Chondrocyte (in vitro differentiated cells): ENCODE results near the gene PSMB5. TPM values are rescaled to one million over a fixed set of nuclear protein-coding genes. Genes with fewer than 3 reads are reported as not detected.

Experiments used
- DNase-seq: peaks from one replicate; pipeline ENCODE4 v3.0.0; 2021; ENCODE audit warnings: mixed read lengths, low spot score
- H3K27ac Mint-ChIP-seq: one replicate; pipeline ENCODE4 v1.8.0; 2021; ENCODE audit warnings: mild to moderate bottlenecking, moderate library complexity, mixed read lengths; ENCODE audit not compliant: unreplicated experiment
- H3K27me3 Mint-ChIP-seq: 2 replicates; pipeline ENCODE4 v1.8.0; 2021; ENCODE audit warnings: low read depth, mixed read lengths
- H3K36me3 Mint-ChIP-seq: 2 replicates; pipeline ENCODE4 v1.8.0; 2021; ENCODE audit warnings: low read depth, mixed read lengths
- H3K4me1 Mint-ChIP-seq: 2 replicates; pipeline ENCODE4 v1.8.0; 2021; ENCODE audit warnings: low read depth, mild to moderate bottlenecking, mixed read lengths
- H3K4me3 Mint-ChIP-seq: one replicate; pipeline ENCODE4 v1.8.0; 2021; ENCODE audit warnings: mild to moderate bottlenecking, moderate library complexity, mixed read lengths; ENCODE audit not compliant: unreplicated experiment
- H3K9me3 Mint-ChIP-seq: 2 replicates; pipeline ENCODE4 v1.8.0; 2021; ENCODE audit warnings: low read depth, mixed read lengths
- total RNA-seq: library from RNA; stranded (reverse); gene quantifications from 3 replicates; pipeline ENCODE4 v1.2.1, GENCODE V29; 2021
- TF ChIP-seq, protein P1 (sequence below): fragments of 200-600 bp; sonication (generic); IDR thresholded peaks from 2 replicates; pipeline ENCODE4 v1.5.0; 2021; ENCODE audit warnings: antibody characterized with exemption, mild to moderate bottlenecking, moderate library complexity

The PSMB5 gene
- total RNA-seq, 1 donor from 2014 or later = 172 TPM

DNA sequence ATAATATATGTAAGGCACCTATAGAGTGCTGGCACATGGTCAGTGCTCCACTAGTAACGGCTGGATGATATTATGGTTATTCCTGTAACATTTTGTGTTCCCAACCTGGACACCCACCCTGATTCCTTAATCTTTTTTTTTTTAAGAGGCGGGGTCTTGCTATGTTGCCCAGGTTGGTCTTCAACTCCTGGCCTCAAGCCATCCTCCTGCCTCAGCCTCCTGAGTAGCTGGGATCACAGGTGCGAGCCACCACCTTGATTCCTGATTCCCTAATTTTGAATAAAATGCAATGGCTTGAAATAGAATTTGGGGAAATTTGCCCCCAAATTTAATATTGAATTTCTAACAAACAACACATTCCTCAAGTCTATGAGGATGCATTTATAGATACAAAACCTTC, 32.1 kb downstream of the PSMB5 start:
- Mint-ChIP-seq H3K9me3 (no peaks in the 10 kb centered on the region), H3K4me1 (peaks cover 24% of the 10 kb centered on the region), H3K27me3 (no peaks in the 10 kb centered on the region), H3K4me3 (no peak overlapping the region), H3K27ac (no peak overlapping the region), H3K36me3 (no peaks in the 10 kb centered on the region)
- TF ChIP-seq, protein P1, sequence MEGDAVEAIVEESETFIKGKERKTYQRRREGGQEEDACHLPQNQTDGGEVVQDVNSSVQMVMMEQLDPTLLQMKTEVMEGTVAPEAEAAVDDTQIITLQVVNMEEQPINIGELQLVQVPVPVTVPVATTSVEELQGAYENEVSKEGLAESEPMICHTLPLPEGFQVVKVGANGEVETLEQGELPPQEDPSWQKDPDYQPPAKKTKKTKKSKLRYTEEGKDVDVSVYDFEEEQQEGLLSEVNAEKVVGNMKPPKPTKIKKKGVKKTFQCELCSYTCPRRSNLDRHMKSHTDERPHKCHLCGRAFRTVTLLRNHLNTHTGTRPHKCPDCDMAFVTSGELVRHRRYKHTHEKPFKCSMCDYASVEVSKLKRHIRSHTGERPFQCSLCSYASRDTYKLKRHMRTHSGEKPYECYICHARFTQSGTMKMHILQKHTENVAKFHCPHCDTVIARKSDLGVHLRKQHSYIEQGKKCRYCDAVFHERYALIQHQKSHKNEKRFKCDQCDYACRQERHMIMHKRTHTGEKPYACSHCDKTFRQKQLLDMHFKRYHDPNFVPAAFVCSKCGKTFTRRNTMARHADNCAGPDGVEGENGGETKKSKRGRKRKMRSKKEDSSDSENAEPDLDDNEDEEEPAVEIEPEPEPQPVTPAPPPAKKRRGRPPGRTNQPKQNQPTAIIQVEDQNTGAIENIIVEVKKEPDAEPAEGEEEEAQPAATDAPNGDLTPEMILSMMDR = no peak
- no peak for DNase-seq

DNA sequence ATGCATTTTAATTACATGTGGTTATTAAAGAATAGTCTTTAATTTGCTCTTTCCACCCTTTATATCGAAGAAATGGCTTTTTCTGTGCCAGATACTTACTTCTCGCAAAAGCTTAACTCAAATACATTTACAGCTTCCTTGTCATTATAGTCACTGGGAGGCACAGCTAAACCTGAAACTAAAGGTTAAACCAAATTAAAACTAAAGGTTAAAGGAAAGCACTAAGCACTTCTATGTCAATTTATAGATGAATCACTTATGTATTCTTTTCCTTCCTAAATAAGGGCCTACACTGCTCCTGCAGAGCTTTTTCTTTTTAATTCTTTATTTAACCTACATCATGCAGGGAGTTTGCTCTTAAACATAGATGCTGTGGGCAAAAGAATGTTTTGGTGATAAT, 33.8 kb downstream of the PSMB5 start:
- no peak overlapping the region for H3K4me3 Mint-ChIP-seq
- H3K27me3 Mint-ChIP-seq = no peaks in the 10 kb centered on the region
- no peak overlapping the region for H3K27ac Mint-ChIP-seq
- TF ChIP-seq, protein P1 = no peak
- H3K9me3 Mint-ChIP-seq = no peaks in the 10 kb centered on the region
- H3K4me1 Mint-ChIP-seq = peaks cover 11% of the 10 kb centered on the region
- no peaks in the 10 kb centered on the region for H3K36me3 Mint-ChIP-seq
- DNase-seq = no peak

DNA sequence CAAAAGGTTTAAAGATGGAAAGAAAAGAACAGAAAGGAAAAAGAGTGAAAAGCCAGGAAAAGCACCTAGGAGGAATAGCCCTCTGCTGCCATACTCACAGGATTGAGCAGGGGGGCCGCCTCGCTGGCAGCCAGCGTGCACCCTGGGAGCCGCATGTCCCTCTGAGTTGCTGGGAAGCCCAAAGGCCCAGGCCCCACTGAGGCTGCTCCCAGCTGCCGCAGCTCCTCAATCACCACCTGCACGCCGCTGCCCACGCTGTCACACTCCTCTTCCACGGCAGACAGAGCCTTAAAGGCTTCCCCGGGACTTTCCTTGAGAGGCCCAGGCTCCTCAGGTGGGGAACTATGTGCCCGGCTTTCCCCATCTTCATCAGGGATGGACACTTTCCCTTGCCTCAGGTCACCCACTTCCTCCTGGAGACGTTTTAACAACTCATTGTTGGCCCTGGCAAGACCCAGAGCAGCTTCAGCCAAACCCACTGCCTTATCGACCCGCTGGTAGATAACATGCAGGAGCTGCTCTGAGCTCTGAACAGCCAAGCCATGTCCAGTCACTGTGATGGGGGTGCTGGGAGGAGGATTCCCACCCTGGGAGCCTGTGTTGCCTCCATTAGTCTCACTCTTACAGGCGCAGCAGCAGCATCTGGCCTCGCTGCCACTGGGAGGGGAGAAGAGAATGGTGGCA, 36.2 kb downstream of the PSMB5 start:
- H3K4me1 Mint-ChIP-seq = peaks cover 17% of the 10 kb centered on the region
- H3K27ac Mint-ChIP-seq = no peak overlapping the region
- no peaks in the 10 kb centered on the region for H3K27me3 Mint-ChIP-seq

DNA sequence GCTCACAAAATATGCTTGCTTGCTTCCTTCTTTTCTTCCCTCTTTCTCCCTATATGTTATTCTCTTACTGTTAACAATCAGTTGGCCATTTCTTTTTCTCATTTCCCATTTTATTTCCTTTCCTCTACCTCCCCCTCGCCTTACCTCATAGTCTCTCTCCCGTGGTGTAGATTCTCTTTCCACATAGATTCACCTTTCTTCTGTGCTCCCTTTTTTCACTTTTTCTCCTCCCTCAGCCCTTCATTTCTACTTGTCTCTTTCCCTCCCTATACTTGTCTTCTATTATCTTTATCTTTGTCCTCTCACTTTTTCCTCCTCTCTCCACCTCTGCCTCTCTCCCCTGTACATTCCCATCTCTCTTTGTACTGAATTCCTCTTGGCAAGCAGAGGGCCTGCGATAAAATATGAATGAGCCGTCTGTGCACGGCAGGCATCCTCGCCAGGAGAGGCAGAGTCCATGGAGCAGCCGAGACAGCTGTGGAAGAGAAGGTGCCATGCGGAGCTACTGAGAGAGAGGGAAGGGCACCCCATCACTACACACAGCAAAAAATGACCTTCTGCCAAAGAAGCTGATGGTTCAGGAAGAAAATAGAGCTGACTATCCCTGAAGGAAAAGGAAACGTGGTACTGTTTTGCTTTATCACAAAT, 36.9 kb downstream of the PSMB5 start:
- Mint-ChIP-seq H3K4me1 (peaks cover 20% of the 10 kb centered on the region), H3K27ac (no peak overlapping the region), H3K27me3 (no peaks in the 10 kb centered on the region), H3K9me3 (no peaks in the 10 kb centered on the region), H3K4me3 (no peak overlapping the region), H3K36me3 (no peaks in the 10 kb centered on the region)
- DNase-seq = no peak
- TF ChIP-seq, protein P1 = no peak

More for the DNA sequence above, 36.2 kb downstream of the PSMB5 start:
- no peak for DNase-seq
- no peaks in the 10 kb centered on the region for H3K36me3 Mint-ChIP-seq
- no peaks in the 10 kb centered on the region for H3K9me3 Mint-ChIP-seq
- TF ChIP-seq, protein P1 = no peak
- no peak overlapping the region for H3K4me3 Mint-ChIP-seq

DNA sequence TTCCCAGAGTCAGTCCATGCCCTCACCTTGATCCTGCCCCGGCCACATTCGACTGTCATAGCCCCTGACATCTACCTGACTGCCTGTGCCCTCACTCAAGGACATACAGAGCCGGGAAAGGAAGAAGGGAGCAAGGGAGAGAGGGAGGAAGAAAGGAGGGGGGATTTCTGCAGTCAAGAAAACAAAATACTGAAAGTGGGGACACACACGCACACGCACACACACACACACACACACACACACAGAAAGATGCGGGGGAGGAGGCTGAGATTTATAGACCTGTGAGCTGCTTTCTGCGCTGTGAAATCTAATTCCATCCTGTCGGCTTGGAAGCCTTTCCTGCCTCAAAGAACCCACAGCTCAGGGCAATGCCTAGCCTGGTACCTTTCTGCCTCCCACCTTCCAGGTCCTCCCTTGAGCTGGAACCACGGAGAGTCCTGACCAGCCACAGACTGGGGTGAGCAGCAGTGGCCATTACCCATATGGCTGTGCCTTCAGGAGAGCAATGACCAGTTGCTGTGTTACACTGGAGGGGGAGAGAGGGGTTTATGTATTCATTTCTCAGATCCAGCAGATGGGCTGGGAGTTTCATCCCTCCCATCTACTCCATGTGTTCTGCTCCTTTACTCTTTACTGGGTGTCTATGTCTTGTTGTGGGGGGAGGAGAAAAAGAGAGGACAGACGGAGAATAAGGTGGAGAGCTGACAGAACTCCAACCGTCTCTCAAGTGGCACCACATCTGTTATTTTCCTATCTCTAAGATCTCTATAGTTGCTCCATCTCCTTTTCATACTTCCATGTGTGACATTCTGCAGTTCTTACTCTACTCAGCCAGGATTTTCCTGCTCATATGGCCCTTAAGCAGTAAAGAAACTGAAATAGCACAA, 37.7 kb downstream of the PSMB5 start:
- H3K4me3 Mint-ChIP-seq = no peak overlapping the region
- TF ChIP-seq, protein P1 = no peak
- H3K27ac Mint-ChIP-seq = no peak overlapping the region

More for the DNA sequence above, 37.7 kb downstream of the PSMB5 start:
- no peaks in the 10 kb centered on the region for H3K36me3 Mint-ChIP-seq
- peaks cover 20% of the 10 kb centered on the region for H3K4me1 Mint-ChIP-seq
- DNase-seq = no peak
- H3K27me3 Mint-ChIP-seq = no peaks in the 10 kb centered on the region
- no peaks in the 10 kb centered on the region for H3K9me3 Mint-ChIP-seq
